OCI-LY7 (cell line): ENCODE measurements around the gene FKBP2. TPM values are rescaled to one million over a fixed set of nuclear protein-coding genes. Genes with fewer than 3 reads are reported as not detected.

Experiments used
- BruUV-seq: library from RNA; stranded (reverse); fragments of 400-500 nt; replicated peaks from 2 replicates; lab custom pipeline; 2021; lab: Mats Ljungman, UMichigan
- CTCF ChIA-PET: fragments of 300-600 bp; sonication (Branson Sonifier 250); formaldehyde crosslinking; loops from one replicate; lab custom pipeline; 2022; ENCODE audit warnings: antibody characterized with exemption; ENCODE audit not compliant: unreplicated experiment; lab: Charles Lee
- POLR2A ChIA-PET: fragments of 300-600 bp; sonication (Branson Sonifier 250); formaldehyde crosslinking; loops from one replicate; lab custom pipeline; 2022; ENCODE audit warnings: antibody characterized with exemption; lab: Charles Lee
- DNase-seq: peaks from one replicate; pipeline ENCODE4 v3.0.0-alpha.2; 2015; ENCODE audit warnings: low spot score
- H2AFZ ChIP-seq: fragments of 200-600 bp; sonication (generic), shearing (Covaris generic); 2 replicates; pipeline ENCODE4 v1.6.1; 2014; ENCODE audit warnings: mild to moderate bottlenecking, antibody characterized with exemption, low read length, moderate library complexity
- H3K27ac ChIP-seq: fragments of 200-600 bp; sonication (generic); 2 replicates; pipeline ENCODE4 v1.5.1; 2014; ENCODE audit warnings: mixed run types, low read depth, mild to moderate bottlenecking, moderate library complexity, low read length, inconsistent platforms; ENCODE audit not compliant: poor library complexity, severe bottlenecking
- H3K36me3 ChIP-seq: fragments of 200-600 bp; sonication (generic); 2 replicates; pipeline ENCODE4 v1.6.1; 2014; ENCODE audit warnings: mild to moderate bottlenecking, antibody characterized with exemption, low read length, moderate library complexity, mixed read lengths; ENCODE audit not compliant: insufficient read depth
- H3K4me1 ChIP-seq: fragments of 200-600 bp; sonication (generic); 2 replicates; pipeline ENCODE4 v1.5.1; 2014; ENCODE audit warnings: mild to moderate bottlenecking, low read length; ENCODE audit not compliant: insufficient read depth, poor library complexity, severe bottlenecking
- H3K4me2 ChIP-seq: fragments of 200-600 bp; sonication (generic); 2 replicates; pipeline ENCODE4 v1.6.1; 2014; ENCODE audit warnings: mild to moderate bottlenecking, low read length
- H3K4me3 ChIP-seq: fragments of 200-600 bp; sonication (generic); 2 replicates; pipeline ENCODE4 v1.5.1; 2014; ENCODE audit warnings: mild to moderate bottlenecking, low read depth, low read length; ENCODE audit not compliant: poor library complexity, severe bottlenecking
- H3K79me2 ChIP-seq: fragments of 200-600 bp; sonication (generic); 2 replicates; pipeline ENCODE4 v1.6.1; 2016; ENCODE audit warnings: low read depth, mild to moderate bottlenecking, low read length, moderate library complexity, mixed read lengths; ENCODE audit not compliant: insufficient read depth
- H3K9me2 ChIP-seq: fragments of 200-600 bp; sonication (generic); 2 replicates; pipeline ENCODE4 v1.6.1; 2016; ENCODE audit warnings: mild to moderate bottlenecking, low read length, mixed read lengths; ENCODE audit not compliant: insufficient read depth
- H3K9me3 ChIP-seq: fragments of 200-600 bp; sonication (generic); 2 replicates; pipeline ENCODE4 v1.6.1; 2014; ENCODE audit warnings: mild to moderate bottlenecking, mixed run types, low read length, mixed read lengths
- H4K20me1 ChIP-seq: fragments of 200-600 bp; sonication (generic); 2 replicates; pipeline ENCODE4 v1.6.1; 2014; ENCODE audit warnings: mild to moderate bottlenecking, antibody characterized with exemption, low read length, moderate library complexity, mixed read lengths; ENCODE audit not compliant: insufficient read depth
- CTCF ChIP-seq: fragments of 200-600 bp; sonication (generic); conservative IDR thresholded peaks from 2 replicates; pipeline ENCODE4 v1.5.1; 2014; ENCODE audit warnings: mild to moderate bottlenecking, antibody characterized with exemption, low read length, moderate library complexity, mixed read lengths
- EZH2phosphoT487 ChIP-seq: fragments of 200-600 bp; sonication (generic); IDR thresholded peaks from 2 replicates; pipeline ENCODE4 v1.6.1; 2018; ENCODE audit warnings: low read depth, borderline replicate concordance, mild to moderate bottlenecking, mixed run types, antibody characterized with exemption, low read length, moderate library complexity, mixed read lengths
- intact Hi-C: fragments of 100-400 bp; cut with micrococcal nuclease; formaldehyde crosslinking; loops from one replicate; pipeline ENCODE4 v1.10.0; 2022; ENCODE audit not compliant: unreplicated experiment
- total RNA-seq, 2 experiments: library from RNA; depleted of rRNA in 1 of 2; stranded (reverse); fragments of >200 nt in 1 of 2; shearing (Covaris generic) in 1 of 2; gene quantifications; 2 replicates each; pipeline ENCODE4 v1.2.3, GENCODE V29; 2014 to 2022

Gene FKBP2
- total RNA-seq, 2 experiments from 2014 or later, result 45.5 to 57.3 TPM

- TF ChIP-seq CTCF (peak; percentile 60; the same call in 1 of the 2 replicates), EZH2phosphoT487 (no peak)
- H3K9me2 ChIP-seq, result no peaks in the 10 kb centered on the region
- H3K36me3 ChIP-seq, result no peaks in the 10 kb centered on the region
- H4K20me1 ChIP-seq, result no peaks in the 10 kb centered on the region
- peaks cover 11% of the 10 kb centered on the region; the same call in 1 of the 2 replicates for H3K79me2 ChIP-seq
- CTCF ChIA-PET, result interaction anchor here (0.5 kb wide), 1 partner anchor 20 kb away, joined by 7 read pairs; no protein-coding TSS in a partner anchor
- H3K4me1 ChIP-seq, result peaks cover 27% of the 10 kb centered on the region
- peak overlapping the region; percentile 91 for H3K27ac ChIP-seq
- no TSS peak for BruUV-seq
- peak overlapping the region; percentile 86 for H3K4me3 ChIP-seq
- H2AFZ ChIP-seq, result peak overlapping the region; percentile 63
- peak overlapping the region; percentile 74 for H3K4me2 ChIP-seq
- intact Hi-C loops, result loop anchor here (1.0 kb wide), 4 partner anchors 18 to 65 kb away; partner anchors contain the start of genes NUDT22, PLCB3, PPP1R14B and TRPT1
- no peaks in the 10 kb centered on the region for H3K9me3 ChIP-seq
- POLR2A ChIA-PET, result interaction anchor here (0.9 to 1.5 kb wide), 2 partner anchors 48 to 63 kb away, joined by 3 to 5 read pairs; partner anchors contain the start of gene TRMT112
- DNase-seq, result peak; percentile 70
Observed at GRCh38 chr11:64268893-64269539, 28.1 kb downstream of the FKBP2 start.

GRCh38 chr11:64269540-64270220, 28.8 kb downstream of the FKBP2 start:
- H2AFZ ChIP-seq, result peak overlapping the region; percentile 63
- peak overlapping the region; percentile 75 for H3K4me2 ChIP-seq
- H4K20me1 ChIP-seq, result no peaks in the 10 kb centered on the region
- DNase-seq, result peak; percentile 100
- TF ChIP-seq EZH2phosphoT487 (no peak), CTCF (peak; percentile 37)
- H3K4me1 ChIP-seq, result peaks cover 27% of the 10 kb centered on the region
- BruUV-seq, result TSS peak; percentile 80
- no peaks in the 10 kb centered on the region for H3K9me2 ChIP-seq
- peaks cover 11% of the 10 kb centered on the region; the same call in 1 of the 2 replicates for H3K79me2 ChIP-seq
- ChIA-PET CTCF (no interaction called here), POLR2A (interaction anchor here (0.9 to 1.5 kb wide), 5 partner anchors 13 to 64 kb away, joined by 3 to 5 read pairs (median 4); partner anchors contain the start of gene TRMT112)
- H3K27ac ChIP-seq, result peak overlapping the region; percentile 91
- H3K36me3 ChIP-seq, result no peaks in the 10 kb centered on the region
- H3K4me3 ChIP-seq, result peak overlapping the region; percentile 86
- intact Hi-C loops, result loop anchor here (1.0 to 2.0 kb wide), 5 partner anchors 18 to 71 kb away; partner anchors contain the start of genes CCDC88B, NUDT22, PLCB3 and PPP1R14B
- no peaks in the 10 kb centered on the region for H3K9me3 ChIP-seq
